ENCODE data around the gene LIN9. TPM values are rescaled to one million over a fixed set of nuclear protein-coding genes. Genes with fewer than 3 reads are reported as not detected.

The LIN9 gene
- total and polyA plus RNA-seq, 2 of the 8 experiments (the other 6 are each of a cell fraction or from before 2014, with no cell fraction given) = 5.6 to 12.6 TPM

GRCh38 chr1:226226601-226227000, 82.4 kb downstream of the LIN9 start (continued):
- no peak for TF ChIP-seq CREB1 (IDR thresholded peaks at IDR 0.05)
- TF ChIP-seq KDM4A (IDR thresholded peaks at IDR 0.05; ENCODE audit: low read depth, low read length, severe bottlenecking) = no peak
- no peak for TF ChIP-seq TBP (IDR thresholded peaks at IDR 0.05; ENCODE audit: low read depth, low read length)
- TF ChIP-seq RBBP5 (IDR thresholded peaks at IDR 0.05; ENCODE audit: borderline replicate concordance, low read depth, low read length) = no peak

Data from H1 (cell line).